HG03442 (cell line): Measurements from ENCODE around the gene DTNA.

ENCODE experiments used
- ATAC-seq: cut with Tn5 transposase; IDR thresholded peaks from one replicate; pipeline ENCODE4 v1.9.1; 2021; ENCODE audit warnings: mild to moderate bottlenecking, moderate library complexity; ENCODE audit not compliant: unreplicated experiment

Gene DTNA

DNA sequence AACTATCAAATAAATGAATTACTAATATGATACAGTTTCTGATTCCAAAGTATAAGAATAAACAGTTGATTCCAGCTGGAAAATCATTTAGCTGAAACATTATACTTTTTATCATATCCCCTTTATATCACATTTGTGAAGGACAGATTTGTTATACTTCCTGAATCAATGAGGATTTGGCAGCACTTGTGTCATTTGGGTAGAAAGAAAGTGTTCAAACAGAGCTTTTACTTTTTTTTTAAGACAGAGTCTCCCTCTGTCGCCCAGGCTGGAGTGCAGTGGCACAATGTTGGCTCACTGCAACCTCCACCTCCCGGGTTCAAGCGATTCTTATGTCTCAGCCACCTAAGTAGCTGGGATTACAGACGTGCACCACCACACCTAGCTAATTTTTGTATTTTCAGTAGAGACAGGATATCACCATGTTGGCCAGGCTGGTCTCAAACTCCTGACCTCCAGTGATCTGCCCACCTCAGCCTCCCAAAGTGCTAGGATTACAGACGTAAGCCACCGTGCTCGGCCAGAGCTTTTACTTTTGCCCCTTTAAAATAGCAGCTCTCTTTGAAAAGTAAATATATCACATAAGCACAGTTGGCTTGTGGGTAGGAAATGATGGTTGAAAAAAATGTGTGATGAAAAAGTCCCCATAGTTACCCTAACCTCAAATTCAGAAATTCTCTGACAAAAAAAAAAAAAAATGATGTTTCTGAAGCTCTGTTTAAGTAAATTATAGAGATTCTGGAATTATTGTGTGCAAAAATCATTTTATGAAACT, 95.2 kb downstream of the DTNA start:
- ATAC-seq: no peak

DNA sequence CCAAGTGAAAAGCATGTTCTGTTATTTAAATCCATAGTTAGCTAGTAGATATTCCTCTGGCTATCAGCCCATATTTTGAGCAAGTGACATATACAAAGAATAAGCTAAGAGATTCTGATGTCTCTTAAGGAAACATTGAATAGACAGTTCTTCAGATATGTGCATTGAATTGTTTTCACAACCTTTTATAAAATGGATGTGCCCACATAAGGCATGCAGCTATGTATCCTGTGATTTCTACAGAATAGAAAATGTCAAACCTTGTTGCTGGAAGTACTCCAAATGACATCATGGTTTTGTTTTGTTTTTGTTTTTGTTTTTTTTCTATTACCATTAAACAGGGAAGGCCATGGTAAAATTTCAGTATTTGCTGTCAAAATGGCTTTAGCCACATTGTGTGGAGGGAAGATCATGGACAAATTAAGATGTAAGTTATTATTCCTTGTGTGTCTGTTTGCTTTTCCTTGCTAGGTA, 95.8 kb downstream of the DTNA start:
- no peak for ATAC-seq

GRCh38 chr18:34806527-34806926, 96.4 kb downstream of the DTNA start:
- ATAC-seq: no peak

DNA sequence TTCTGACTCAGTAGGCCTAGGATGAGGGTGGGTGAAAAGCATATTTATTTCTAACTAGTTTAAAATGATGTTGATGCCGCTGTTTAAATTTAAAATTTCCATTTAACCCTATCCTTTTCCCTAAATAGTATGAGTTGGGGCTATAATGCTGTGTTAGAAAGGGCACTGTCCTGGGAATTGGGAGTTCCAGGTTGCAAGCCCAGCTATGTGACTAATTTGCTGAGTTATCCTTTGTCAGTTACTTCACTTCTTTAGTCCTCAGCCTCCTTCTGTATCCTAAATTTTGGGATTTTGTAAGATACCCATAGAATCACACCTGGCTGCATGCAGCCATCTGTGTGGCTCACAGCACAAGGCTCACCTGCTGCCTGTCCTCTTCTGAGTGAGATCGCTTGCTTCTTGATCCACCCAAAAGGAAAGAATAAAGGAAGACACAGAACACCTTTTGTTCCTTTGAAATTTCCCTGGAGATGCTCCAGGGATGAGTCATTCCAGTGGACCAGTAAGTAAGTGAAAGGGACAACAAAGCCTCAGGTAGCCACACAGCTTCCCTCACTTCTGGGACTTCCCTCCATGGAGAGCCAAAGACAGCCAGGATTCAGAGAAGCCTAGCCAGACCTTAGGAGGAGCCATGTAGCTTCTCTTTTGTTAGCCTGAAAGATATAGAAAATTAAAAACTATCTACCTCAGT, 97.2 kb downstream of the DTNA start:
- no peak for ATAC-seq

GRCh38 chr18:34808389-34808788, 98.3 kb downstream of the DTNA start:
- no peak for ATAC-seq

GRCh38 chr18:34809451-34810072, 99.5 kb downstream of the DTNA start:
- ATAC-seq: no peak

- ATAC-seq: no peak
These were observed 106.1 kb downstream of the DTNA start for GRCh38 chr18:34816183-34816582.

- no peak for ATAC-seq
These were observed 107.5 kb downstream of the DTNA start for GRCh38 chr18:34817636-34818035.

DNA sequence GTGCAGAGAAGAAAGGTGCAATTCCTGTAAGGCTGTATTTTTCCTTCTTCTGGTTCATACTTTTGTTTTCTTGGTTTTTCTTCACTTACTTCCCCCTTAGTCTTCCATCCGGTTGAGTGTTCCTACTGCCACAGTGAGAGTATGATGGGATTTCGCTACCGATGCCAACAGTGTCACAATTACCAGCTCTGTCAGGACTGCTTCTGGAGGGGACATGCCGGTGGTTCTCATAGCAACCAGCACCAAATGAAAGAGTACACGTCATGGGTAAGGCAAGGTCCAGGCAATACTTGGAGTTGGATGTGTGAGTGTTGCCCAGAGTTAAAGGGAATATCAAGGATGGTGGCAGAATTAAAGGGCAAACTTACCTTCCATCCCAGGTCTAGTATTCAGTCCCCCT, 108.0 kb downstream of the DTNA start:
- ATAC-seq: no peak

- ATAC-seq: no peak
These were observed 110.4 kb downstream of the DTNA start for GRCh38 chr18:34820360-34821065.

- ATAC-seq: no peak
These were observed 111.6 kb downstream of the DTNA start for GRCh38 chr18:34821669-34822210.

DNA sequence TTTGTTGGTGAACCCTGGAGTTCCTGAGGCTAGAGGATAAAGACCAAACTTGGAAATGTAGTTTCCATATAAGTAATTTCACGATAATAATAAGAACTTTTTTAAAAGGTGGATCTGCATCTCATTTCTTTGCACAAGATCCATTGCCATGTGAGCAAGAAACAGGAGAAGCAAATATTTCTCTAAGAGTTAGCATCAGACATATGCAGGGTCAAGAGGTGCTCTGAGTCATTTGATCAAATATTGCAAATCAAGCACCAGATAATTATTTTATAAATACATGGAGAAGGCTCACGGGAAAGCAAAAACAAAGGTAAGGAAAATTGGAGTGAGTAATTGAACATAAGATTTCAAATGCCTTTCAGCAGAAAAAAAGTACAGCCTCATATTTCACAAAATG, 118.0 kb downstream of the DTNA start:
- ATAC-seq: no peak

- ATAC-seq: peak; percentile 67
These were observed 124.8 kb downstream of the DTNA start for GRCh38 chr18:34834897-34835296.

DNA sequence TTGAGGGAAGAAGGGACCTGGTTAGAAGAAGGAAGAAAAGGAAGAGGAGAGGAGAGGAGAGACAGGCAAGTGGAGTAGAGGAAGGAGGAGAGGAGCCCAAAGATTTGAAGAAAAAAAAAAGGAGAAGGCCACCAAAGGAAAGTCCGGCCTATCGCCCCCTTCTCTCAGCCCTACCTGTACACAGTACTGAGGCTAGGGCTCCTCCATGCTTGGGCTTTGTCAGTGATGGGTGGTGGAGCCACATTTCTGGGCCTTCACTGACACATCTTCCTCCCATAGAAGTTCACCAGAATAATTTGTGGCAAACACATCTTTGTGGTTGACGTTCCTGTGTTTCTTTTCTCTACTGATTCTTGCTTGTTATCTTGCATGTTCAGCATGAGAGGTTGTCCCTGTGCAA, 125.4 kb downstream of the DTNA start:
- ATAC-seq: no peak

- ATAC-seq: no peak
These were observed 127.7 kb downstream of the DTNA start for GRCh38 chr18:34837769-34838272.

GRCh38 chr18:34838669-34839068, 128.6 kb downstream of the DTNA start:
- ATAC-seq: no peak

- no peak for ATAC-seq
These were observed 130.2 kb downstream of the DTNA start for GRCh38 chr18:34840256-34840826.

DNA sequence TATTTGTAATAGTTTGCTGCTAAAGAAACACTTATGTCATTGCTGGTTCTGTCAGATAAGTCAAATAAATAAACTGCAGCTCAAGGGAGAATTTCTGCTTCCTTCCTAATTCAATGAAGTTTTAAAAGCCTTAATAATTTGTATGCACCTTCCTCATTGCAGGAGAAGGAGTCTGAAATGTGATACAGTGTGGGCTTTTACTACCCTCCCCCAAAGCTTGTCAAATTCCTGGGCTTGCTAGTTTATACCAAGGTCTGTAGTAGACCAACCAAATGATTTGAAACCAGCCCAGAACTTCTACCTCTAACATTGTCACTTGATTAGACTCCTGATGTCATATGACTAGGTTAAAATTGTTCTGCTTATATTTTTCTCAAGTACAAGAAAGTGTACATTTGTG, 131.8 kb downstream of the DTNA start:
- no peak for ATAC-seq

GRCh38 chr18:34844072-34844471, 134.0 kb downstream of the DTNA start:
- ATAC-seq: no peak

DNA sequence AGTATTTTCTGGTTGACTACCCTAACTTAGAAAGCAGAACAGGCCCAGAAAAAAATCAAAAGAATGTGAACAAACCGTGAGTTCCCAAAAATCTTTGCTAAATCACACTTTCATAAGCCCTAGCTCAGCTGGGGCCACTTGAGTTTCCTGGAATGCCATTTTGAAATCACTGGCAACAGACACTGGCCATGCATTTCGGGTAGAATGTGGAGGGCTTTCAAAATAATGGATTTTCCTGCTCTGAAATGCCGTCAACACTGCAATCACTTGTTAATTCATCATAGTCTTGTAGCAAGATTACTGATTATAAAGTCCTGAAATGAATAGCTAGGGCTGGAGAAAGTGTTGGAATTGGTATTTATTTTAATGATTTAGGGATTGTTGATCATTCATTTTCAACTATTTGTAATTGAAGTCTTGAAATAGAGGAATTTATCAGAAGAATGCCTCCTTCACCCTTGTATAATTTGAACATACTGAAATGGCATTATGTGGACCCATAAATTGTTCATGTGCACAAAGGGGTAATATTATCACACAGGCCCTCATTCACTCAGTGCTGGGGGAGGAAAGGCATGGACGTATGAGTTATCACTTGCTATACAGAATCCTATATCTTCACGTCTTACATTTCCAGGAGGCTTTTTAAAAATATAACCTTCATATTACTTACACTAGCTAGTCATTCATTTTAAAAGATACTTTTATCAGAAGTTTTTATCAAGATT, 134.8 kb downstream of the DTNA start:
- ATAC-seq: no peak
